Caco-2 (cell line): ENCODE measurements around the gene KIAA0930. TPM values are rescaled to one million over a fixed set of nuclear protein-coding genes. Genes with fewer than 3 reads are reported as not detected.

Experiments used
- BruUV-seq: library from RNA; stranded (reverse); fragments of 400-500 nt; replicated peaks from 2 replicates; lab custom pipeline; 2021; lab: Mats Ljungman, UMichigan
- CTCF ChIA-PET: fragments of 300-600 bp; sonication (Branson Sonifier 250); formaldehyde crosslinking; loops from one replicate; lab custom pipeline; 2022; ENCODE audit warnings: antibody characterized with exemption; lab: Charles Lee
- POLR2A ChIA-PET: fragments of 300-600 bp; sonication (Branson Sonifier 250); formaldehyde crosslinking; loops from one replicate; lab custom pipeline; 2022; ENCODE audit warnings: antibody characterized with exemption; lab: Charles Lee
- DNase-seq, 2 experiments: peaks; one replicate each; pipeline versions ENCODE4 v3.0.0 to v3.0.0-alpha.2; 2020 to 2022
- H3K27me3 ChIP-seq: replicated peaks from 2 replicates; pipeline ENCODE4 v1.6.0; 2011; ENCODE audit warnings: low read length; ENCODE audit not compliant: control insufficient read depth, insufficient read depth
- H3K36me3 ChIP-seq: 2 replicates; pipeline ENCODE4 v1.5.1; 2011; ENCODE audit warnings: low read length; ENCODE audit not compliant: control insufficient read depth, insufficient read depth
- H3K4me1 ChIP-seq: fragments of 250-450 bp; sonication (Bioruptor Pico); 2 replicates; pipeline ENCODE4 v1.5.1; 2020; ENCODE audit warnings: mild to moderate bottlenecking
- H3K4me3 ChIP-seq: 2 replicates; pipeline ENCODE4 v1.5.1; 2011; ENCODE audit warnings: low read depth, mild to moderate bottlenecking, control low read depth, low read length
- H3K9me3 ChIP-seq: fragments of 250-450 bp; sonication (Bioruptor Pico); 2 replicates; pipeline ENCODE4 v1.5.1; 2020; ENCODE audit warnings: mild to moderate bottlenecking, moderate library complexity
- H3K27ac Mint-ChIP-seq: one replicate; pipeline ENCODE4 v1.8.0; 2022; ENCODE audit warnings: mixed read lengths; ENCODE audit not compliant: unreplicated experiment
- H3K27me3 Mint-ChIP-seq: one replicate; pipeline ENCODE4 v1.8.0; 2022; ENCODE audit warnings: mixed read lengths; ENCODE audit not compliant: insufficient read depth, unreplicated experiment
- H3K36me3 Mint-ChIP-seq: one replicate; pipeline ENCODE4 v1.8.0; 2022; ENCODE audit warnings: mild to moderate bottlenecking, mixed read lengths; ENCODE audit not compliant: insufficient read depth, unreplicated experiment
- H3K4me1 Mint-ChIP-seq: one replicate; pipeline ENCODE4 v1.8.0; 2022; ENCODE audit warnings: low read depth, mixed read lengths; ENCODE audit not compliant: unreplicated experiment
- H3K4me3 Mint-ChIP-seq: one replicate; pipeline ENCODE4 v1.8.0; 2022; ENCODE audit warnings: mild to moderate bottlenecking, moderate library complexity, mixed read lengths; ENCODE audit not compliant: unreplicated experiment
- H3K9me3 Mint-ChIP-seq: one replicate; pipeline ENCODE4 v1.8.0; 2022; ENCODE audit warnings: mixed read lengths; ENCODE audit not compliant: unreplicated experiment
- intact Hi-C: fragments of 100-400 bp; cut with micrococcal nuclease; formaldehyde crosslinking; loops from one replicate; pipeline ENCODE4 v1.10.0; 2022; ENCODE audit not compliant: unreplicated experiment
- total RNA-seq: library from RNA; stranded (reverse); gene quantifications from 2 replicates; pipeline ENCODE4 v1.2.3, GENCODE V29; 2022
- TF ChIP-seq, protein P1 (sequence below), 2 experiments: fragments of 200-600 bp in 1 of 2; IDR thresholded peaks; 1 replicate in 1 of 2; 2 replicates in 1 of 2; pipeline versions ENCODE4 v1.5.1 to v1.8.0; 2011 to 2022; ENCODE audit warnings: antibody characterized with exemption in 1 of 2, control low read depth in 1 of 2, inconsistent platforms in 1 of 2, low read depth in 1 of 2, low read length in 1 of 2, mild to moderate bottlenecking in 1 of 2, moderate library complexity in 1 of 2; ENCODE audit not compliant: insufficient read depth in 1 of 2, severe bottlenecking in 1 of 2, unreplicated experiment in 1 of 2

Gene KIAA0930
- total RNA-seq, 1 experiment from 2014 or later: 34.7 TPM

DNA sequence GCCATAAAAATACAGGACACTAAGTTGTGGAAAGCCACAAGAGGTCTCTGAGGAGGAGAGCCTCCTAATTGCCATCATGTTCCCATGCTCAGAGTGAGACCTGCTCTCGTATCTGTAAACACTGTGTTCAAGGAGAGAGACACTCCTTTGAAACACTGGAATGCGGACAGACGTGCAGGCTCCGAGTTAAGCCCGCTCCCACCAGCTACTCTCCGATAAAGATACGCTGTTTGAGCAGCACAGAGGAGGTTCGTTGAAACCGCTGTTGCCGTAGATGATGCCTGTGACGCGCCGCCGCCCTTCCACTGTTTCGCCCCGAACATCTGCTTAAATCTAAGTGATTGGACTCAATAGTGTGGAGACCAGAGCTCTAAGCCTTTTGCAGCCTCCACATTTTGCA lies 51.9 kb downstream of the KIAA0930 start:
- H3K4me1 Mint-ChIP-seq: peaks cover 18% of the 10 kb centered on the region
- H3K4me3 ChIP-seq: no peak overlapping the region
- ChIA-PET POLR2A (no interaction called here), CTCF (interaction anchor here (1.2 kb wide), 1 partner anchor 58 kb away, joined by 3 read pairs; no protein-coding TSS in a partner anchor)
- H3K36me3 Mint-ChIP-seq: peaks cover 50% of the 10 kb centered on the region
- H3K27me3 Mint-ChIP-seq: no peaks in the 10 kb centered on the region
- TF ChIP-seq, protein P1, sequence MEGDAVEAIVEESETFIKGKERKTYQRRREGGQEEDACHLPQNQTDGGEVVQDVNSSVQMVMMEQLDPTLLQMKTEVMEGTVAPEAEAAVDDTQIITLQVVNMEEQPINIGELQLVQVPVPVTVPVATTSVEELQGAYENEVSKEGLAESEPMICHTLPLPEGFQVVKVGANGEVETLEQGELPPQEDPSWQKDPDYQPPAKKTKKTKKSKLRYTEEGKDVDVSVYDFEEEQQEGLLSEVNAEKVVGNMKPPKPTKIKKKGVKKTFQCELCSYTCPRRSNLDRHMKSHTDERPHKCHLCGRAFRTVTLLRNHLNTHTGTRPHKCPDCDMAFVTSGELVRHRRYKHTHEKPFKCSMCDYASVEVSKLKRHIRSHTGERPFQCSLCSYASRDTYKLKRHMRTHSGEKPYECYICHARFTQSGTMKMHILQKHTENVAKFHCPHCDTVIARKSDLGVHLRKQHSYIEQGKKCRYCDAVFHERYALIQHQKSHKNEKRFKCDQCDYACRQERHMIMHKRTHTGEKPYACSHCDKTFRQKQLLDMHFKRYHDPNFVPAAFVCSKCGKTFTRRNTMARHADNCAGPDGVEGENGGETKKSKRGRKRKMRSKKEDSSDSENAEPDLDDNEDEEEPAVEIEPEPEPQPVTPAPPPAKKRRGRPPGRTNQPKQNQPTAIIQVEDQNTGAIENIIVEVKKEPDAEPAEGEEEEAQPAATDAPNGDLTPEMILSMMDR (IDR thresholded peaks at IDR 0.05; ENCODE audit: insufficient read depth in 1 of 2, low read depth in 1 of 2, low read length in 1 of 2, severe bottlenecking in 1 of 2, unreplicated experiment in 1 of 2): no peak
- peaks cover 12% of the 10 kb centered on the region for H3K4me1 ChIP-seq
- peaks cover 1% of the 10 kb centered on the region; the same call in 1 of the 2 replicates for H3K36me3 ChIP-seq
- H3K27ac Mint-ChIP-seq: no peak overlapping the region
- no peaks in the 10 kb centered on the region for H3K27me3 ChIP-seq
- no TSS peak for BruUV-seq
- H3K9me3 Mint-ChIP-seq: no peaks in the 10 kb centered on the region
- intact Hi-C loops: no loop called here
- H3K9me3 ChIP-seq: no peaks in the 10 kb centered on the region
- DNase-seq: no peak
- no peak overlapping the region for H3K4me3 Mint-ChIP-seq

DNA sequence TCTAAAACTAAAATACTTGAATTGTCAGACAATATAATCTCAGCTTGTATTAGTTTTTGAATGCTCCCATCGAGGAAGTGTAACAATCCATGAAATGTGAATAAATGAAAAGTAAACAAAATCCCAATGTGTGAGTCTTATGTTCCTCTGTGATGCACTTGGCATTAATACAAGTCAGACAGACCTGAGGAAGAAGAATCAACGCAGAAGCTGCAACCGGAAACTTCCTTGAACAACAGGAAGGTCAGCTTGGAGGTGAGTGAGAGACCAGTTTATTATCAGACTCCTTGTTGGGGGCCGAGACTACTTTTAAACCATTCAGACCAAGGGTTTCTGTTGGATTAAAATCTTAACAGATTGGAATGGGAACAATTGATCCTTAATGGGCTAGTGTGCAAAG lies 52.8 kb downstream of the KIAA0930 start:
- ChIA-PET POLR2A (no interaction called here), CTCF (no interaction called here)
- H3K9me3 Mint-ChIP-seq: no peaks in the 10 kb centered on the region
- TF ChIP-seq, protein P1 (IDR thresholded peaks at IDR 0.05; ENCODE audit: insufficient read depth in 1 of 2, low read depth in 1 of 2, low read length in 1 of 2, severe bottlenecking in 1 of 2, unreplicated experiment in 1 of 2): no peak
- DNase-seq: no peak
- intact Hi-C loops: no loop called here
- Histone ChIP-seq H3K36me3 (peaks cover 2% of the 10 kb centered on the region; the same call in 1 of the 2 replicates), H3K4me1 (peaks cover 4% of the 10 kb centered on the region), H3K27me3 (no peaks in the 10 kb centered on the region), H3K9me3 (no peaks in the 10 kb centered on the region), H3K4me3 (no peak overlapping the region)
- no peak overlapping the region for H3K4me3 Mint-ChIP-seq
- peaks cover 59% of the 10 kb centered on the region for H3K36me3 Mint-ChIP-seq
- peaks cover 15% of the 10 kb centered on the region for H3K4me1 Mint-ChIP-seq
- no peaks in the 10 kb centered on the region for H3K27me3 Mint-ChIP-seq
- no peak overlapping the region for H3K27ac Mint-ChIP-seq
- BruUV-seq: no TSS peak

DNA sequence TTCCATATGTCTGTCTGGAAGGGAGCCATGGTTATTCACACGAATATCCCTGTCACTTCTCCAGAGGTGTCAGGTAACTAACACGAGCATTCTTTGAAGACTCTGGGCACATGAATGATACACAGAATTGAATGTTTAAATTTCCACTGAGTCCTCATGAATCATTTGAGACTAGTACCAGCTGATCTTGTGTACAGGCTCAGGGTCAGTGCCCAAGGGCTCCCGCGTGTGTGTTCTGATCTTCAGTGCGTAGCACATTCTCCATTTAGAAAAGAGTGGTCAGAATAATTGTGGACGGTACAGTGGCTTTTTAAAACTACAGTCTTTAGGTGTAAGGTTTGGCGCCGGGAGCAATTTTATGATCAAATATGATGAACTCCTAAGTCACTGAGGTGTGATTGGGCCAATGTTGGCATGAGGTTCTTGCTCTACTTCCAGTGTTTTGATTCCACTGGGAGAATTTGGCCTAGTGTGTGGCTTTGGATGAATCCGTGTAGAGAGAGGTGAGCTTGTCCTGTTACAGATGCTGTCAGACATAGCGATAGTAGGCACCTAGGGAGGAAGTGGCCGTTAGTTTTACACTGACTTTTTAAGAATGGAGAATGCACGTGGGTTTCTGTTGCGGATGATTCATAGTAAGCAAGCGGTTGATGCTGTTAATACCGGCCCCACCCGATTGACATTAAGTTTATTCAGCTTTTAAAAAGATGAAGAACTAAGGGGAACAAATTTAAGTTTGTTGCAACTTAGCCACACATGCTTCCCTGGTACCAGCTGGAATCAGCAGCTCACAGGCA lies 54.8 kb downstream of the KIAA0930 start:
- peaks cover 6% of the 10 kb centered on the region for H3K36me3 ChIP-seq
- no peaks in the 10 kb centered on the region for H3K9me3 Mint-ChIP-seq
- no peaks in the 10 kb centered on the region for H3K27me3 ChIP-seq
- H3K9me3 ChIP-seq: no peaks in the 10 kb centered on the region
- DNase-seq: no peak
- POLR2A ChIA-PET: no interaction called here
- H3K4me3 Mint-ChIP-seq: no peak overlapping the region
- no TSS peak for BruUV-seq
- H3K4me1 ChIP-seq: no peaks in the 10 kb centered on the region; the same call in 1 of the 2 replicates
- H3K27ac Mint-ChIP-seq: no peak overlapping the region
- H3K27me3 Mint-ChIP-seq: no peaks in the 10 kb centered on the region
- peaks cover 7% of the 10 kb centered on the region for H3K4me1 Mint-ChIP-seq
- CTCF ChIA-PET: no interaction called here
- TF ChIP-seq, protein P1 (IDR thresholded peaks at IDR 0.05; ENCODE audit: insufficient read depth in 1 of 2, low read depth in 1 of 2, low read length in 1 of 2, severe bottlenecking in 1 of 2, unreplicated experiment in 1 of 2): no peak
- H3K4me3 ChIP-seq: no peak overlapping the region
- intact Hi-C loops: no loop called here
- peaks cover 74% of the 10 kb centered on the region for H3K36me3 Mint-ChIP-seq
